CD4-positive, alpha-beta T cell treated with Interleukin-12 subunit alpha and Interleukin-12 subunit beta, for 1 hour (primary cell): ENCODE data around the gene ATP11A.

Experiments used
- DNase-seq: peaks from one replicate; pipeline ENCODE4 v3.0.0-alpha.2; 2020

ATP11A gene

GRCh38 chr13:112726016-112726767, 36.4 kb downstream of the ATP11A start:
- DNase-seq, result no peak

- no peak for DNase-seq
Observed at GRCh38 chr13:112727581-112727980, 37.7 kb downstream of the ATP11A start.

- DNase-seq, result no peak
Observed at GRCh38 chr13:112728375-112729126, 38.7 kb downstream of the ATP11A start.

- no peak for DNase-seq
Observed at GRCh38 chr13:112729408-112729807, 39.6 kb downstream of the ATP11A start.

GRCh38 chr13:112730157-112730671, 40.4 kb downstream of the ATP11A start:
- no peak for DNase-seq

- DNase-seq, result no peak
Observed at GRCh38 chr13:112731667-112732616, 42.1 kb downstream of the ATP11A start.

GRCh38 chr13:112732679-112733078, 42.8 kb downstream of the ATP11A start:
- no peak for DNase-seq

GRCh38 chr13:112733112-112733511, 43.3 kb downstream of the ATP11A start:
- no peak for DNase-seq

GRCh38 chr13:112733661-112734379, 44.0 kb downstream of the ATP11A start:
- no peak for DNase-seq

GRCh38 chr13:112734696-112735547, 45.1 kb downstream of the ATP11A start:
- no peak for DNase-seq

GRCh38 chr13:112735791-112736190, 46.0 kb downstream of the ATP11A start:
- no peak for DNase-seq

GRCh38 chr13:112737294-112737693, 47.5 kb downstream of the ATP11A start:
- no peak for DNase-seq

GRCh38 chr13:112738606-112739005, 48.8 kb downstream of the ATP11A start:
- no peak for DNase-seq

GRCh38 chr13:112740502-112741131, 50.8 kb downstream of the ATP11A start:
- DNase-seq, result no peak

GRCh38 chr13:112741185-112741755, 51.4 kb downstream of the ATP11A start:
- DNase-seq, result no peak

- DNase-seq, result no peak
Observed at GRCh38 chr13:112741835-112742570, 52.2 kb downstream of the ATP11A start.

GRCh38 chr13:112742583-112742982, 52.7 kb downstream of the ATP11A start:
- DNase-seq, result no peak

- DNase-seq, result no peak
Observed at GRCh38 chr13:112743451-112744167, 53.8 kb downstream of the ATP11A start.
